Panc1 (cell line): ENCODE results near the gene HSBP1L1. TPM values are rescaled to one million over a fixed set of nuclear protein-coding genes. Genes with fewer than 3 reads are reported as not detected.

ENCODE experiments used
- ATAC-seq: fragments of 200-7000 bp; cut with Tn5 transposase; 2 replicates; pipeline ENCODE4 v1.9.1; 2020; ENCODE audit warnings: mild to moderate bottlenecking, moderate library complexity
- BruUV-seq: library from RNA; stranded (reverse); fragments of 400-500 nt; replicated peaks from 2 replicates; lab custom pipeline; 2021; lab: Mats Ljungman, UMichigan
- CTCF ChIA-PET: fragments of 300-600 bp; sonication (Branson Sonifier 250); formaldehyde crosslinking; loops from one replicate; lab custom pipeline; 2022; ENCODE audit warnings: antibody characterized with exemption; lab: Charles Lee
- POLR2A ChIA-PET: fragments of 300-600 bp; sonication (Branson Sonifier 250); formaldehyde crosslinking; loops from one replicate; lab custom pipeline; 2022; ENCODE audit warnings: antibody characterized with exemption; lab: Charles Lee
- DNase-seq: peaks from one replicate; pipeline ENCODE4 v3.0.0-alpha.2; 2010; ENCODE audit warnings: low read depth, low spot score
- H3K27ac ChIP-seq: 2 replicates; pipeline ENCODE4 v1.5.1; 2011; ENCODE audit warnings: mild to moderate bottlenecking, low read length, inconsistent platforms
- H3K27me3 ChIP-seq: fragments of 200-500 bp; sonication (Bioruptor generic); 2 replicates; pipeline ENCODE4 v1.6.0; 2014; ENCODE audit warnings: low read length, inconsistent platforms; ENCODE audit not compliant: control insufficient read depth, insufficient read depth
- H3K36me3 ChIP-seq: fragments of 200-500 bp; sonication (Bioruptor generic); 2 replicates; pipeline ENCODE4 v1.5.1; 2014; ENCODE audit warnings: inconsistent platforms, mild to moderate bottlenecking, low read length, moderate library complexity; ENCODE audit not compliant: control insufficient read depth, insufficient read depth
- H3K4me1 ChIP-seq: 2 replicates; pipeline ENCODE4 v1.5.1; 2011; ENCODE audit warnings: inconsistent platforms, mild to moderate bottlenecking, low read length, moderate library complexity; ENCODE audit not compliant: control insufficient read depth, insufficient read depth
- H3K4me3 ChIP-seq, 2 experiments: 2 replicates each; pipeline ENCODE4 v1.5.1; 2011 to 2012; ENCODE audit warnings: low read depth in 2 of 2, low read length in 2 of 2, mild to moderate bottlenecking in 2 of 2, inconsistent platforms in 1 of 2, moderate library complexity in 1 of 2
- H3K9me3 ChIP-seq: fragments of 200-500 bp; sonication (Bioruptor generic); 2 replicates; pipeline ENCODE4 v1.5.1; 2014; ENCODE audit warnings: low read depth, mild to moderate bottlenecking, inconsistent platforms, low read length, moderate library complexity; ENCODE audit not compliant: control insufficient read depth, insufficient read depth
- CTCF ChIP-seq: fragments of 450-650 bp; IDR thresholded peaks from 2 replicates; pipeline ENCODE4 v1.5.1; 2017; ENCODE audit warnings: mild to moderate bottlenecking
- POLR2AphosphoS5 ChIP-seq: IDR thresholded peaks from 2 replicates; pipeline ENCODE4 v1.6.1; 2012; ENCODE audit warnings: mild to moderate bottlenecking, low read depth, low read length, moderate library complexity
- REST ChIP-seq, 2 experiments: IDR thresholded peaks; 2 replicates each; pipeline ENCODE4 v1.6.1; 2011 to 2012; ENCODE audit warnings: low read depth in 2 of 2, control low read depth in 1 of 2, low read length in 1 of 2, mild to moderate bottlenecking in 1 of 2, moderate library complexity in 1 of 2; ENCODE audit not compliant: insufficient read depth in 1 of 2
- SIN3A ChIP-seq: IDR thresholded peaks from 2 replicates; pipeline ENCODE4 v1.6.1; 2012; ENCODE audit warnings: low read depth, mild to moderate bottlenecking, low read length, moderate library complexity, borderline replicate concordance; ENCODE audit not compliant: insufficient read depth
- TCF7L2 ChIP-seq: IDR thresholded peaks from 2 replicates; pipeline ENCODE4 v1.6.1; 2011; ENCODE audit warnings: mild to moderate bottlenecking, low read depth, low read length, inconsistent platforms
- in situ Hi-C: cut with HindIII; loops from 2 replicates; pipeline ENCODE4 v1.10.0; 2016; ENCODE audit warnings: low sequenced_read_pairs, low pct_unique_long_range_greater_than_20kb
- intact Hi-C: fragments of 100-400 bp; cut with micrococcal nuclease; formaldehyde crosslinking; loops from one replicate; pipeline ENCODE4 v1.10.0; 2022; ENCODE audit not compliant: unreplicated experiment
- total RNA-seq: library from RNA; stranded (reverse); gene quantifications from one replicate; pipeline ENCODE4 v1.2.1, GENCODE V29; 2021; ENCODE audit not compliant: unreplicated experiment

HSBP1L1 gene
- total RNA-seq, 1 experiment from 2014 or later: 45.4 TPM

GRCh38 chr18:79940814-79941472, 23.5 kb upstream of the HSBP1L1 start:
- BruUV-seq: no TSS peak
- TF ChIP-seq SIN3A (no peak), POLR2AphosphoS5 (no peak), TCF7L2 (no peak), CTCF (no peak), REST (IDR thresholded peaks at IDR 0.05; ENCODE audit: insufficient read depth in 1 of 2, low read depth in 2 of 2, low read length in 1 of 2) (no peak)
- POLR2A ChIA-PET: no interaction called here
- Histone ChIP-seq H3K27ac (no peak overlapping the region), H3K36me3 (no peaks in the 10 kb centered on the region; the same call in 1 of the 2 replicates), H3K4me3 (no peak overlapping the region), H3K9me3 (no peaks in the 10 kb centered on the region), H3K27me3 (no peaks in the 10 kb centered on the region), H3K4me1 (peaks cover 17% of the 10 kb centered on the region)
- CTCF ChIA-PET: no interaction called here
- intact Hi-C loops: no loop called here
- in situ Hi-C loops: no loop called here
- DNase-seq: no peak
- no peak for ATAC-seq

- H3K27ac ChIP-seq: no peak overlapping the region
- no peaks in the 10 kb centered on the region; the same call in 1 of the 2 replicates for H3K36me3 ChIP-seq
- no peaks in the 10 kb centered on the region for H3K9me3 ChIP-seq
- no TSS peak for BruUV-seq
- no peak for ATAC-seq
- DNase-seq: no peak
- intact Hi-C loops (no loop called here), in situ Hi-C loops (no loop called here)
- H3K4me3 ChIP-seq: no peak overlapping the region
- TF ChIP-seq SIN3A: no peak
- TF ChIP-seq TCF7L2: no peak
- CTCF ChIA-PET: interaction anchor here (0.6 kb wide), 1 partner anchor 14 kb away, joined by 3 read pairs; no protein-coding TSS in a partner anchor
- H3K4me1 ChIP-seq: peaks cover 22% of the 10 kb centered on the region
- POLR2A ChIA-PET: interaction anchor here (0.6 kb wide), 1 partner anchor 43 kb away, joined by 8 read pairs; no protein-coding TSS in a partner anchor
- no peaks in the 10 kb centered on the region for H3K27me3 ChIP-seq
Measured at GRCh38 chr18:79941473-79942119, 22.8 kb upstream of the HSBP1L1 start.
